GM21526 (cell line): ENCODE results near the gene UMODL1.

ENCODE experiments used
- ATAC-seq: cut with Tn5 transposase; IDR thresholded peaks from one replicate; pipeline ENCODE4 v1.9.1; 2021; ENCODE audit warnings: moderate library complexity; ENCODE audit not compliant: unreplicated experiment, low FRiP score

Gene UMODL1

DNA sequence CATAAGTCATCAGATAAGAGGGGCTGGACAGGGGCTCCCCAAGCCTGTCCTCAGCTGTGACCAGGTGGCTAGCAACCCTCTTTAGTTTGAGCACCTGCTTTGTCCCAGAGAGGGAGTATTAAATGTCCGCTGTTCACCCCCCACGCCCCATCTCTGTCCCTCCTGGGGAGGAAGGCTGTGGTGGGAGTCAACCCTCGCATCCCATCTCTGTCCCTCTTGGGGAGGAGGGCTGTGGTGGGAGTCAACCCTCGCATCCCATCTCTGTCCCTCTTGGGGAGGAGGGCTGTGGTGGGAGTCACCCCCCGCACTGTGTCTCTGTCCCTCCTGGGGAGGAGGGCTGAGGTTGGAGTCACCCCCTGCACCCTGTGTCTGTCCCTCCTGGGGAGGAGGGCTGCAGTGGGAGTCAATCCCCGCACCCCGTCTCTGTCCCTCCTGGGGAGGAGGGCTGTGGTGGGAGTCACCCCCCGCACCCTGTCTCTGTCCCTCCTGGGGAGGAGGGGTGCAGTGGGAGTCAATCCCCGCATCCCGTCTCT is 75.2 kb downstream of the UMODL1 start:
- ATAC-seq = no peak

DNA sequence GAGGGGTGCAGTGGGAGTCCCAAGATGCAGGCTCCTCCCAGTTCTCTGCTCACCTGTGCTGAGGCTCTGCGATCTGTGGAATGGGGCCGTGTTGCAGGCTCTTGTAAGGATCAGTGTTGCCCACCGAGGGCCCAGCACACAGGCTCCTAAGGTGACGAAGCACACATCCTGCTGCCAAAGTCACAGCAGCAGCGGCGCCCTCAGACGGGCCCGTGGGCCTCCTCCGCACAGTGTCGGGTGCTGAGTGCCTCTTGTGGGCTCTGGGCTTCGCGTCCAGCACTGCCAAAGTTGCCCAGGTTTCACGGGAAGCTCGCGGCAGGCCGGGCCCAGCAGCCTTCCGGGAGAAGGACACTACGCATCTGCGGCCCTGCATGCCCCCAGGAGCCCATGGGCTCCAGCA is 75.7 kb downstream of the UMODL1 start:
- ATAC-seq = no peak

DNA sequence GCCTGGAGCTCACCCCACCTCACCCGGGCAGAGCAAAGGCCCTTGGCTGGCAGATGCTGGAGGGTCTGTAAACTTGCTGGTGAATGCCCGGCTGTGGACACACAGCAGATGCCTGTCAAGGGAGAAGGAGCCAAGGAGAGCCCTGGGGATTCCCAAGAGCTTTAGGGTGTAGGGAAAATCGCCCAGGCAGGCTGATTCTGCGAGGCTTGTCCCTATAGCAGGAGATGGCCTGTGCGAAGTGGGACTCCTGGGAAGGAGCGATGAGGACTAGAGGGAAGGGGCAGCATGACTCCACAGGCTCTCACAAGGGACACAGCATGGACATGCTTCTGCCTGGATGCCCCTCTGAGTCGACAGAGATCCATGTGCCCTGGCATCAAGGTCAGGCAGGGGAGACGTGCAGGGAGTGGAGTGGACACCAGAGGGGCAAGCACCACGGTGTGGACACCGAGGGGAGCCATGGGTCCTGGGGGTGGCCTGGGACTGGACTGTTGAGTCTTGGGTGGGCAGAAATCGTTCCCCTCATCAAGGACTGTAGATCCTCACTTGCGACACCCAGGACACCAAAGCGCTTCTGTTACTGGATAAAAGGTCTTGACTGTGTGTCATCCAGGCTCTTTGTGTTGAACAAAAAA is 76.4 kb downstream of the UMODL1 start:
- ATAC-seq = no peak

DNA sequence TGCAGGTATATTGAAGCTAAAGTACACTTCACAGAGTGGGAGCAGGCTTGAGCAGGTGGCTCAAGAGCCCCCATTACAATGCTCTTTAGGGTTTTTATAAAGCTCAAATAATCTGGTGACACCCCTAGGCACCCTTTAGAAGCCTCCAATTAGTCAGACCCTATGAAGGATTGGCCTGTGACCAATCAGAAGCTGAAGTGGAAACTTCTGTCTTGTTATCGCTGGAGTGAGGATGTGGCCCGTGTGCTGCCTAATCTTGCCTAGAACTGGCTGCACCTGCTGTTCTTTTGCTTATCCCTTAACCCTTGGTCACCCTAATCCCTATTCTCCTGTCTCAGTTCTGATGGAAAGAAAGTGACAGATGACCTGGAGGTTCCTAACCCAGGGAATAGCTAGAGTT is 77.0 kb downstream of the UMODL1 start:
- ATAC-seq = no peak

DNA sequence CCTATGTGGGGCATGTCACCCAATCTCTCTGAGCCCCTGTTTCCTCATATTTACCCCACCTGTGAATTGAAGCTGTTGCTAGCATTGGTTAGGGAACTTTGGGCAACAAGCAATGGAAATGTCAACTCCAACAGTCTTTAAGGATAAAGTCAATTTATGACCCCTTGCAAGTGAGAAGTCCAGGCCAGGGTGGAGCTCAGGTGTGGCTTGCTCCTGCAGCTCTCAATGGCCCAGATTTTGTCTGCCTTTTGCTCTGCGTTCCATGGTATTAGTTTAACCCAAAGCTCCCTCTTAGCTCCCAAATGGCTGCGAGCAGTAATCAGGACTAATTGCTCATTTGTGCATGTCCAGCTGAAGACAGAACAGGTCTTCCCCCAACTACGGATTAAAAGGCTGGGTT is 77.5 kb downstream of the UMODL1 start:
- no peak for ATAC-seq

DNA sequence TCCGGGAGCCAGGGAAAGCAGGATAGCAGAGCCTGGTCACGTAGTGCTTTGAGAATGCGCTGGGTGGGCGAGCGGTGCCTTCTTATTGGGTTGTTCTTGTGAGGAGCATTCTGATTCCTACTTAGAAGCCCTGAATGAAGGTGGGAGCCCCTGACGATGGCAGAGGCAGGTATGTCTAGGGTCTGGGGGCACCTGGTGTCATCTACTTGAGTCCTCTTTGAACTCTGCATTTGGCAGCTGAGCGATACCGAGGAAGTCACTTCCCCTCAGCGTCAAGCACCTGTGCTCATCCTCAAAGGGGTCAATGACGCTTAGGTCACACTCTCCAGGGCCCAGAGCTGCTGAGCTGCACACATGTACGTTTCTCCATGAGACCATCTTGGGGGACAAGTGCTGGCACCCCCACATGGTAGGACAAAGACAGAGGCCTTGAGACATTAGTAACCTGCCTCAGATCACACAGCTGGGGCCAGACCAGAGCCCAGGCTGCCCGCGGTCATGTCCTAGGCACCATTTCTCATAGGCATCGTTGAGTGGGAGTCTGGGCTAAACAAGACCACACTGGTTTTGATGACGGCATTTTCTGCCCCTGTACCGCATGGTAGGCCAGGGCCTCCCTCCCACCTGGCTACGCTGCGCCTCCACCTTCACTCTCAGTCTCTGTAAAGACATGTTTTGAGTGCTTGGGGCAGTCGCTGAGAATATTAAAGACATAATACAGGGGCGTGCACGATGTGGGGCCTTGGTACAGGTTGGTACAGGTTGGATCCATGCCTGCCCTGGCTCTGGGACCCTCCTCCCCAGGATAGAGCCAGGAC is 78.7 kb downstream of the UMODL1 start:
- no peak for ATAC-seq

DNA sequence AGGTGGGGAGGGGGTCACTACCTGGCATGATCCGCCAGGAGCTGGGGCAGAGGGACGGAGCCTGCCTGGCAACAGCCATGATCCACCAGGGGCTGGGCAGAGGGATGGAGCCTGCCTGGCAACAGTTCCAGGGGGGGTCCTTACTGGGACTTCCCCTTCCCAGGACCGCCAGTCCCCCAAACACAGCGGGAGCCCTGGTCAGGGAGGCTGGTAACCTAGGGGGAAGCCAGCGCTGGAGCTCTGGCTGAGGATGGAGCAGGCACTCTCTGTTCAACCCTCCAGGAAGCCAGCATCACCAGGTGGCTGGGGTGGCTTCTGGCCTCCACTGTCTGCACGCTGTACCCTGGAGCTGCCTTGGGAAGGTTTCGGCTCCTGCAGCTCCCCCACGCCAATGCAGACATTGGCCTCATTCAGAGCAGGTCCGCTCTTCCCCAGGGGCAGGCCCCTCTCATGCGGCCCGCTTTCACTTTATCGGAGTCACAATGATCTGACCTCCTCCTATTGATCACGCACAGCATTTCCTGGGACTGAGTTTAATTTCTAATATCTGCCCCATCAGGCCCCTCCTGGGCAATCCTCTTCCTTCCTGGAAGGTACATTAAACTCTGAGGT is 79.5 kb downstream of the UMODL1 start:
- no peak for ATAC-seq

DNA sequence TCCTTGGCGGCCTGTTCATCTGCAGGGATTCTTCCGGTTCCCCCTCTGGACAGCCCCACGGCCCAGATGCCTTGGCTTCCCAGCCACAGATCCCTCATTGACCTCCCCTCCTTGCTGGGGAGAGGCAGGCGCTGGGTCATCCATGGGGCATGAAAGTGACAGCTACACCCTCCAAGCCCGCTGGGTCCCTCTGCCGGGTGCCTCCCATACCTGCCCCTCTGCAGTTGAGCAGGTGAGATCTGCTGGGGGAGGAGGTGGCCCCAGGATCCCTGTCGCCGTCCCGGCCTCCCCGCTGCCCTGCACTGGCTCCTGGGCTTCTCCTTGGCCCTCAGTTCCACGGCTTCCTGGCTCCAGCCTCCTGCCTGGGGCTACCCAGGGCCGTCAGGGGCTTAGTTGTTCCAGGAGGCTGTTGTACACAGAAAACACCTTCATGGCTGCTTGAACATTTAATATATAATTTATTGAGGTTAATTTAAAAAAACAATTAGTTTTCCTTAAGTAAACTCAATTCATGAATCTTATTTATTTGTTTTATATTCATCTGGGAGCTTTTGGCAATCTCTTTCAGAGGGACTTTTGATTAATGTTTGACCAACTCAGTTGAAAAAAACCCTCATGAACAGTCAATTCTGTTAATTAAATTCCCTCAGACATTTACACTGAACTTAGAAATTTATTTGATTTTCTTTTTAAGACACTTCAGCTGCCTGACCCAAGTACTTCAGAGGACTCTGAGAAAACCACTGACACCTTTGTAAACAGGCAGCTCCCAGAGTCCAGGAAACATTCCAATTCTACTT is 80.2 kb downstream of the UMODL1 start:
- no peak for ATAC-seq

DNA sequence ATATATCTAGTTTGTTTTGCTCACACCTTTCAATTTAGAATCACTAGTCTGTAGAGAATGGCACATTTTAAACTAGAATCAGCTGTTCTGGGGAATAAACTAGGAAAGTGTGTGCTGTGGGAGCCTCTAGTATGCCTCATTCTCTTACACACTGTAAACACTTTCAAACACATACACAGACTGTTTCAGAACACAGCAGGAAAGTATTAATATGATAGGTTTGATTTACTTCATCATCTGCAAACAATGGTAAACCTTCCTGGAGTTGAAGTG is 80.8 kb downstream of the UMODL1 start:
- ATAC-seq = no peak

DNA sequence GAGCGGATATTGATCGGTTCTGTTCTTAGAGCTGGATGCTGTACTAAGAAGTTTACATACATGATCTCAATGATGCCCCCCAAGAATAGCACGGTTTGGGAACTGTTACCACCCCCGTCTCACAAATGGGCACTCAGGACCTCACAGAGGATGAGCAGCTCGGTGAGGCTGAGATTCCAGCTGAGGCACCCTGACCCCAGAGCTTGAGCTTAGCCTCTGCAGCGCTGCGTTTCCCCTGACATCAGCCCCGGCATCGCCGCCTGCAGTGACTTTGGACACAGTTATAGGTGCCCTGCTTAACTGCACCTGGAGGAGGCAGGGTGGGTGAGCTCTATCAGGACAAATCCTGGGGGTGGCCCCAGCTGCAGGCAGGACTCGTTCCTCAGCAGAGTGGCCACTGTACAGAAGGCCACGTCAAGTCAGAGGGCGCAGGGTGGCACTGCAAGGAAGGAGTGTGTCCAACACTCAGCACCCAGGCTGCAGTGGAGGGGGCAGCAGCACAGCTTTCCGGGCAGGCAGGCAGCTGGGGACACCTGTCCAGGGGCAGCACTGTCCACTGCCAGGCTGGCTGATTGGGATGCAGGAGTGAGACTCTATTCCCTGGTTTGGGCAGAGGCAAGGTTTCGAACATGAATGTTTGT is 82.0 kb downstream of the UMODL1 start:
- ATAC-seq = no peak

DNA sequence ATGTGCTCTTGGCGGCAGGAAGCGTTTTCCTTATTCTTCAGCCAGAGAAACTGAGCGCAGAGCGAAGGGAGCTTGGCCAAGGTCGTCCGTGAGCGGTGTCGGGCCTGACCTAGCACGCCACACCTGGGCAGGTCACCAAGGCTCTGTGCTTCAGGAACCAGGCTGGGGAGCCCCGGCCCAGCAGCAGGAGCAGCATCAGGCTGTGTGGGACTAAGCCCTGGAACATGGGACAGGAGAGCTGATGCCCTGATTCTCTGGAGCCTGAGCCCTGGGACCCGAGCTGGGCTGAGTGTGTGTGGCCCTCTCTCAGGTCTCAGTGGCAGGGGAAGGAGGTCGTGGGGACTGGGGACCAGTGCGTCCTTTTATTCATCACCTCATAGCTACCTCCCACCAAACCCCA is 82.6 kb downstream of the UMODL1 start:
- no peak for ATAC-seq

DNA sequence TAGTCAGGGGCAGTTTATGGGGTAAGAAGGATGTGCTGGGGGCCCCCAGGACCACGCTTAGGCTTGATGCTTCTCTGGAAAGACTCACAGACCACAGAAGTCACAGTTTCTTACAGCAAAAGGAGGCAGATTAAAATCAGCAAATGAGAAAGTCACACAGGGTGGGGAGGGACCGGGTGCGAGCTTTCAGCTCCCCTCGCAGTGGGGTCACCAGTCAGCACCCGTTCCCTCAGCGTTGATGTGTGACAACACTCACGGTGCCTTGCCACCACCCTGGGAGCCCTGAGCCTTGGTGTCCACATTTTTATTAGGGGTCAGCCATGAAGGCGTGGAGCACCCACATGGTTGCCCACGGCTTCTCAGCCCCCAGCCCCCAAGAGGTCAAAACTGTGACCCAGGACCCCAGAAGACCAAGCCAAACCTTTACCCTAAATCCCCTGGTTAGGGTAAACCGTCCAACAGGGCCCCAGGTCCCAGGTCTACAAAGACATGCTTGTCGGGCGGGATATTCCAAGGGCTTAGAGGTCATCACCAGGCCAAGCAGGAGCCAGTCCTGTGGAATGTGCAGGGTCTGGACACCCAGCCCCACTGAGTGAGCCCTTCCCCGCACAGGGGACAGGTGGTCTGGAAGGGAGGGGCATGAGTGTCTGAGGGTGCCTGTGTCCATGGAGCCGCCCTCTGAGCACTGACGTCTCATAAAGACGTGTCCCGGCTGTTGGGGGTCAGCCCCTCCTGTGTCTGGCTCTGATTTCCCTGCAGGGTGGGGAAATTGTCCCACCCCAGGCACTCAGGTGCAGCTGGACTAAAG is 83.3 kb downstream of the UMODL1 start:
- ATAC-seq = no peak

DNA sequence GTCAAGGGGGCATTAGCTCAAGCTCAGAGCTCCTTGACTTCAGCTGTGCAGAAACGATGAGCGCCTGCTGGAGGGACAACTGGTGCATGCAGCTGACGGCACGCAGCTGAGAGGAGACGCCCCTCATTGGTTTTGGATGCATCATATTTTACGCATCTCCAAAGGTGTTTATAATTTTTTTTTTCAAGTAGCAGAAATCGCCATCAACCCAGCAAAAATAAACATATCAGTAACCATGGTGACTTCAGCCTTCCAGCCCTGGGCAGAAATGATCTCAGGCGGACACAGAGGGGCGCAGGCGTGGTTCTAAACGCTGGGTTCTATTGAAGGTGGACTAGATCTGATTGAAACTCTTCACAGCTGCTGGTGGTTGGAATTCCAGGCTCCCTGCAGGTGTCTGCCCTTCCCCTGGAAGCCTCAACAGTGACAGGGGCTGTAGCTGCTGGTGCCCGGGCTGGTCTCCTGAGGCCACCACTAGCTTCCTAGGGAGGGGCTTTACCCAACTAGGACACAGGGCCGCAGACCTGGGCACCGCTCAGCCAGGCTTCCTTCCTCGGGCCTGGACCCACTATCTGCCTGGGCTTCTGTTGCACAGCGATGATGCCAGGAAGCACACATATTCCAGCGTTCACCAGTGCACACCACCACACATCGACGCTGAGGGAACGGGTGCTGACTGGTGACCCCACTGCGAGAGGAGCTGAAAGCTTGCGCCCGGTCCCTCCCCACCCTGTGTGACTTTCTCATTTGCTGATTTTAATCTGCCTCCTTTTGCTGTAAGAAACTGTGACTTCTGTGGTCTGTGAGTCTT is 84.1 kb downstream of the UMODL1 start:
- no peak for ATAC-seq

DNA sequence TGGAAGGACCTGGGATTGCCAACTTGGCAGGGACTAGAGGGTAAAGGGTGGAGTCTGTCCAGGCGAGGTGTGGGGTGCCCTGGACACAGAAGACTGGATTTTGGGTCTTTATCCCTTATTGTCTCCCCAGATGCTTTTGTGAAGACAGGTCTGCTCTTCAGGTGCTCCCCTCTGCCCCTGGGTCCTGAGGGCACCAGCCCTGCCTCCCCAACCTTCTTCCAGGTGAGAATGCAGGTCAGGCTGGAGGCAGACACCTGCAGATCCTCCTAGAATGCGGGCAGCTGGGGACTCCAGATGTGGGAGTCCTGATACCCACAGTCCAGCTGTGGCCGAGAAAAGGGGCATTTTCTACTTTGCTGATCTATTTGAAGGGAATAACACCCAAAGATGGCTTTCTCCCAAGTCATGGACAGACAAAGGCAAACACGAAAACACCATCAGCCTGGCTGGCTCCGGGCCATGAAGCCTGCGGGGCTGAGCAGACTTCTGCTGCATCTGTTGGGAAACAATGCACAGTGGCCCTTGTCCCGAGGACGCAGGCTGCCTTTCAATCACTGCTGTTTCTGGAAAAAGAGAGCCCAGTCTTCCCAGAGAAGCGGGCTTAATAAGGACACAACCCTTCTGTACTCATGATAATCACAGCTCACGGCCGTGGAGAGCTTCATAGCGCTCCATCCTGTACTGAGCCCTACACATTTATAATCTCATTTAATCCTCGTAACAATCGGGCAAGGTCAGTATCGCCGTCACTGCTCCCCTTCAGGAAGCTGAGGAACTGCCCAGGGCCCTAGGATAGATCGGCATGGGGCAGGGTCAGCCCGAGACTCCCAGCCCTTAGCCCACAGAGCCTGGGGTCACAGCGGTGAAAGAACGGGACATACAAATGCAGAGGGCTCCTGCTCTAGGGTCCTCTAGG is 85.8 kb downstream of the UMODL1 start:
- ATAC-seq = no peak

DNA sequence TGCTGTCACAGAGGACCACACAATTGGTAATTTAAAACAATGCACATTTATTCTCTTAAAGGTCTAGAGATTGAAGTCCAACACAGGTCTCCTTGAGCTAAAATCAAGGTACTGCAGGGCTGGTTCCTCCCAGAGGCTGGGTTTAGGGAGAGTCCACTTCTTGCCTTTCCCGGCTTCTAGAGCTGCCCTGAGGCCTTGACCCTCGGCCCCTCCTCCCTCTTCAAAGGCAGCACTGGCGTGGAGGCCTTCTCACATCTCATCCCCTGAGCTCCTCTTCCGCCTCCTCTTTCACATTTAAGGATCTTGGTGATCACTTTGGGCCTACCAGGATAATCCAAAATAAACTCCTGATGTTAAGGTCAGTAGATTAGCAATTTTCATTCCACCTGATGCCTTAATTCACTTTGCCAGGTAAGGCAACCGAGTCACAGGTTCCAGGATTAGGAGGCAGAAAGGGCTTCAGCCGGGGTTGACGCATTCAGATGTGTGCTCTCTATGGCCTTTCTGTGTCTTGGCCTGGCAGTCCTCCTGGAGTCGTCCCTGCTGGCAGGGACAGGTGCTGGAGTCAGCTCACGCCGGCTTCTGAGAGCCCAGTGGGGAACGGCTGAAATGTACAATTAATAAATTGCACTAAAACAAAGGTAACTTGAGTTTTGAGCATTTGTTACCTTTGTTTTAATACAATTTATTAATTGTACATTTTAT is 86.6 kb downstream of the UMODL1 start:
- no peak for ATAC-seq

DNA sequence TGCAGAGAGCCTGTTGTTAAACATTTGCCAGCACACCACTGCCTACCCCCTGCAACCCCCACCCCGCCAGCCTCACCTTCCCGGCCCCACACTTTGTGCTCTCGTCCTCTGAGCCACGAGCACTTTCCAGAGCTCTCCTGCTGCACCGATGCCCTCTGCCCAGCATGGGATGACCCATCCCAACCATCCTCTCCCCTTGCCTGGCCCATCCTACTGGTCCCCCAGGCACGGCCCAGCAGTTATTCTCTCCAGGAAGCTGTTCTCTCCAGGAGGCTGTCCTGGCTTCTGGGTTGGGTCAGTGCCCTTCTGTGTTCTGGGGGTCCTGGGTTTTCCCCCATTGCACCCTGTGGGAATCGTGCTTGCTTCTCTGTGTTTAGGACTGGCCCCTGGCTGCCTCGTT is 87.7 kb downstream of the UMODL1 start:
- ATAC-seq = no peak

DNA sequence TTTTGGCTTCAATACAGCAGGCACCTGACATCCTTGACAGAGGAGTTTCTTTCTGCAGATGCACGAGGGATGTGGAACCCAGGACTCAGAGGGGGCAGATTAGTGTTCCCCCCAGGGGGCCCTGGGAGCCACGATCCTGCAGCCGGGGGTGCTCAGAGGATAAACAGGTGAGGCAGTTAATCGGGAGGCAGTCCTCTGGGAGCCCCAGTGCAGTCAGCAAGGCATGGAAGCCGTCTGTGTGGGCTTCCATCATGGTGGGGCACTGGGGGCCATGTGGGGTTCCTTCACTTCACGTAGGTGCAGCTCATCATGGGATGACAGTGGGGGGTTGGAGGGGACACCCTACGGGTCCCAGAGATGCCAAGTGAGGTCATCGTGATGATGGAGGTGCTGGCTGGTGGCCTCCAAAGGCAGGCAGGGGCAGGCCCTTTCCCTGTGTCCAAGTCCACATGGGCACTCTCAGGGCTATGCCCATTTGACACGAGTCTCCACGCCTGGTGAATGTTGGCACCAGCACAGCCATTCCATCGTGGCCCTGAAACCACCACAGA is 88.5 kb downstream of the UMODL1 start:
- ATAC-seq = no peak
